ENCODE measurements around the gene ENGASE. TPM values are rescaled to one million over a fixed set of nuclear protein-coding genes. Genes with fewer than 3 reads are reported as not detected.

Gene ENGASE
- total and polyA plus RNA-seq, 9 of the 15 experiments (the other 6 are each of a cell fraction or from before 2014, with no cell fraction given), result 0.06 to 45.5 (median 13.9) TPM

DNA sequence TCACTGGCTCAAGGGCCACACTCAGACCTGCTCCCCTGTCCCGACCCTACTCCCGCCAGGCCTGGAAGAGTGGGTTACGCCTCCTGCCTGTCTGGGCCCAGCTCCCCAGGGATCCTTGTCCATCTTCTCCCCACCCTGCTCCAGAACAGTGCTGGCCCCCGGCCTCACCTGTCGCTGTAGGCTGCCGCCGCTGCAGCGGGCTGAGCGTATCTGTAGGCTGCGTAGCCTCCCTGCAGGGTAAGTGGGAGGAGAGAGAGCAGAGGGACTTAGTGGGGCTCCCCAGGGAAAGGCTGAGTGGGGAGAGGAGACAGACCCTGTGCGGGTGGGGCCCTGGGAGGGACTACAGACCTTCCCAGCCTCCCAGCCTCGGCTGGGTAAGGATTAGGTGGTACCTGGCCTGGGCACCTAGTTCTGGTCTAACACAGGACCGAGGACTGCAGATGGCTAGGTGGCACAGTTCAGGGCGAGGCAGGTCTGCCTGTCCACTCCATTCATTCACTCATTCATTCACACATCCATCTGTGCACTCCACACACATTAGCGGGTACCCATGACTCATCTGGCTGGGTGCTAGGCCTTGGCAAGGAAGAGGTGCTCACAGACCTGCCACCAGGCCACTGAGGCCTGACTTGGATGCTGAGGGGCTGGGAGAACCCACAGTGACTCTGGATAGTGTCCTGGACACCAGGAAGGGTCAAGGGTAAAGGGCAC, 20.9 kb downstream of the ENGASE start:
- BruUV-seq (replicated peaks), result no TSS peak
- Histone ChIP-seq H3K27ac (ENCODE audit: extremely low read depth, low read depth, low read length) (no peak overlapping the region), H3K36me3 (ENCODE audit: control insufficient read depth, insufficient read depth, low read length) (no peaks in the 10 kb centered on the region), H3K79me2 (ENCODE audit: control insufficient read depth, insufficient read depth, low read length) (no peaks in the 10 kb centered on the region), H3K9ac (ENCODE audit: insufficient read depth in 1 of 2, low read depth in 2 of 2, low read length in 2 of 2) (no peak overlapping the region), H2AFZ (ENCODE audit: low read depth, low read length) (no peak overlapping the region), H3K4me3 (no peak overlapping the region), H3K4me1 (replicated peaks in 1 of 2; ENCODE audit: control insufficient read depth in 2 of 2, insufficient read depth in 2 of 2, low read length in 2 of 2) (peaks cover 0 to 18% of the 10 kb centered on the region in 2 experiments; a peak in 2 of 5 replicates), H3K27me3 (ENCODE audit: control insufficient read depth in 2 of 2, insufficient read depth in 2 of 2, low read length in 2 of 2) (peaks cover 32 to 68% of the 10 kb centered on the region in 2 experiments; a peak in 4 of 5 replicates), H4K20me1 (replicated peaks; ENCODE audit: control insufficient read depth, insufficient read depth, low read length) (peaks cover 22% of the 10 kb centered on the region), H3K4me2 (ENCODE audit: insufficient read depth, low read length) (no peak overlapping the region), H3K9me3 (replicated peaks; ENCODE audit: control insufficient read depth, insufficient read depth, low read depth, low read length) (no peaks in the 10 kb centered on the region), H3K9me1 (ENCODE audit: control insufficient read depth, insufficient read depth, low read length) (no peaks in the 10 kb centered on the region)
- ATAC-seq (no peak), DNase-seq (ENCODE audit: extremely low read depth in 1 of 4, low spot score in 3 of 4) (no peak), FAIRE-seq (no peak)
- WGBS (ENCODE audit: insufficient coverage, low coverage, missing lambda C conversion rate), result 5% methylated on average over 12 of the region's 15 CpGs
- TF ChIP-seq, protein P1, sequence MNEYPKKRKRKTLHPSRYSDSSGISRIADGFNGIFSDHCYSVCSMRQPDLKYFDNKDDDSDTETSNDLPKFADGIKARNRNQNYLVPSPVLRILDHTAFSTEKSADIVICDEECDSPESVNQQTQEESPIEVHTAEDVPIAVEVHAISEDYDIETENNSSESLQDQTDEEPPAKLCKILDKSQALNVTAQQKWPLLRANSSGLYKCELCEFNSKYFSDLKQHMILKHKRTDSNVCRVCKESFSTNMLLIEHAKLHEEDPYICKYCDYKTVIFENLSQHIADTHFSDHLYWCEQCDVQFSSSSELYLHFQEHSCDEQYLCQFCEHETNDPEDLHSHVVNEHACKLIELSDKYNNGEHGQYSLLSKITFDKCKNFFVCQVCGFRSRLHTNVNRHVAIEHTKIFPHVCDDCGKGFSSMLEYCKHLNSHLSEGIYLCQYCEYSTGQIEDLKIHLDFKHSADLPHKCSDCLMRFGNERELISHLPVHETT (CRISPR knock-in tag; conservative IDR thresholded peaks at IDR 0.05 in 1 of 2, IDR thresholded peaks at IDR 0.05 in 1 of 2), result no peak
- TF ChIP-seq ADNP (tag; IDR thresholded peaks at IDR 0.05), result no peak
- no peak for TF ChIP-seq ZNF212 (CRISPR knock-in tag; IDR thresholded peaks at IDR 0.05)
- 0 out of 2 replicates have a peak, but pooled peaks have one; percentile 60 for TF ChIP-seq ZNF24 (IDR thresholded peaks at IDR 0.05)
- ChIA-PET POLR2A (interaction anchor here (2.3 kb wide), 1 partner anchor 11 kb away, joined by 9 read pairs; no protein-coding TSS in a partner anchor), CTCF (ENCODE audit: low intra/inter-chr PET ratio) (no interaction called here)
- intact Hi-C loops (cut with micrococcal nuclease), result no loop called here
- in situ Hi-C loops (cut with MboI), result no loop called here
